NCI-H524 (cell line): Measurements from ENCODE around the gene RCC1.
A peak's percentile ranks its signal among the peaks of the same experiment; 100 is the strongest.
"Not testable (repeated sequence)": the region's sequence is repeated elsewhere in the genome, so short reads cannot be mapped to it uniquely, and the experiment has no call there.

ENCODE experiments used
- DNase-seq, 2 experiments: peaks; one replicate each; lab custom pipeline; 2025; lab: John Stamatoyannopoulos, UW

RCC1 gene

GRCh38 chr1:28512058-28512611, 6.3 kb downstream of the RCC1 start:
- DNase-seq = peak in 1 of 2 experiments; percentile 26

- not testable (repeated sequence) for DNase-seq
Measured at GRCh38 chr1:28514445-28514933, 8.6 kb downstream of the RCC1 start.

GRCh38 chr1:28516518-28516956, 10.7 kb downstream of the RCC1 start:
- DNase-seq = peak in 1 of 2 experiments; percentile 22

- DNase-seq = no peak
Measured at GRCh38 chr1:28517649-28517999, 11.8 kb downstream of the RCC1 start.

GRCh38 chr1:28518000-28518744, 12.3 kb downstream of the RCC1 start:
- DNase-seq = peak; percentile 77 to 88

GRCh38 chr1:28518745-28519341, 13.0 kb downstream of the RCC1 start:
- no peak for DNase-seq

- DNase-seq = no peak
Measured at GRCh38 chr1:28519946-28520725, 14.3 kb downstream of the RCC1 start.

- not testable (repeated sequence) for DNase-seq
Measured at GRCh38 chr1:28520796-28521195, 15.0 kb downstream of the RCC1 start.

- DNase-seq = no peak
Measured at GRCh38 chr1:28521502-28522164, 15.8 kb downstream of the RCC1 start.

- DNase-seq = not testable (repeated sequence)
Measured at GRCh38 chr1:28522537-28522936, 16.7 kb downstream of the RCC1 start.

GRCh38 chr1:28525002-28525642, 19.3 kb downstream of the RCC1 start:
- not testable (repeated sequence) for DNase-seq

- no peak for DNase-seq
Measured at GRCh38 chr1:28526886-28527285, 21.0 kb downstream of the RCC1 start.

GRCh38 chr1:28530456-28530855, 24.6 kb downstream of the RCC1 start:
- DNase-seq = no peak

GRCh38 chr1:28534671-28535070, 28.8 kb downstream of the RCC1 start:
- no peak for DNase-seq

- no peak for DNase-seq
Measured at GRCh38 chr1:28535180-28535579, 29.3 kb downstream of the RCC1 start.

- peak in 1 of 2 experiments; percentile 55 for DNase-seq
Measured at GRCh38 chr1:28537457-28538199, 31.8 kb downstream of the RCC1 start.

- DNase-seq = peak; percentile 32 to 68
Measured at GRCh38 chr1:28538286-28538685, 32.4 kb downstream of the RCC1 start.

GRCh38 chr1:28540651-28541050, 34.8 kb downstream of the RCC1 start:
- no peak for DNase-seq

- DNase-seq = not testable (repeated sequence)
Measured at GRCh38 chr1:28541414-28542015, 35.7 kb downstream of the RCC1 start.

- no peak for DNase-seq
Measured at GRCh38 chr1:28545246-28545628, 39.4 kb downstream of the RCC1 start.
